Renal pelvis (tissue), 4 donors: ENCODE results near the gene ITPKB. TPM values are rescaled to one million over a fixed set of nuclear protein-coding genes. Genes with fewer than 3 reads are reported as not detected.
"Not testable (repeated sequence)": the region's sequence is repeated elsewhere in the genome, so short reads cannot be mapped to it uniquely, and the experiment has no call there.

Source experiments
- DNase-seq: peaks from one replicate; pipeline ENCODE4 v3.0.0-alpha.2; 2013
- polyA plus RNA-seq, 3 donors: library from polyadenylated mRNA; unstranded; fragments of 120-200 nt; gene quantifications; one replicate each; pipeline ENCODE4 v1.2.1, GENCODE V29; 2013; ENCODE audit not compliant: insufficient read length in 3 of 3

Gene ITPKB
- polyA plus RNA-seq, 3 donors: 23.8 to 25.5 (median 25.0) TPM

DNA sequence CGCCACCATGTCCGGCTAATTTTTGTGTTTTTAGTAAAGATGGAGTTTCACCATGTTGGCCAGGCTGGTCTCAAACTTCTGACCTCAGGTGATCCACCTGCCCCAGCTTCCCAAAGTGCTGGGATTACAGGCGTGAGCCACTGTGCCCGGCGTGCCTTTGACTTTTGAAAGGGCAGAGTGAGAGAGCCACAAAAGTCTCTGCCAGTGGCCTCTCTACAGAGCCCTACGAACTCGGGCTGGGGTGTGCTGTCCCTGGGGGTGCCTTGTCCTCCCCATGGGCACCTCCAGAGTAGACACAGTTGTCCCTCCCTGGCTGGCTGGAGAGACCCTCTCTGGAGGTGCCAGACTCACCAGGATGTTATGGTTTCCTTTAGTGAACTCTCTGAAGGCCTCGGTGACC, 99.9 kb downstream of the ITPKB start:
- DNase-seq: not testable (repeated sequence)

- DNase-seq: no peak
Observed at GRCh38 chr1:226638608-226639007, 100.5 kb downstream of the ITPKB start.

DNA sequence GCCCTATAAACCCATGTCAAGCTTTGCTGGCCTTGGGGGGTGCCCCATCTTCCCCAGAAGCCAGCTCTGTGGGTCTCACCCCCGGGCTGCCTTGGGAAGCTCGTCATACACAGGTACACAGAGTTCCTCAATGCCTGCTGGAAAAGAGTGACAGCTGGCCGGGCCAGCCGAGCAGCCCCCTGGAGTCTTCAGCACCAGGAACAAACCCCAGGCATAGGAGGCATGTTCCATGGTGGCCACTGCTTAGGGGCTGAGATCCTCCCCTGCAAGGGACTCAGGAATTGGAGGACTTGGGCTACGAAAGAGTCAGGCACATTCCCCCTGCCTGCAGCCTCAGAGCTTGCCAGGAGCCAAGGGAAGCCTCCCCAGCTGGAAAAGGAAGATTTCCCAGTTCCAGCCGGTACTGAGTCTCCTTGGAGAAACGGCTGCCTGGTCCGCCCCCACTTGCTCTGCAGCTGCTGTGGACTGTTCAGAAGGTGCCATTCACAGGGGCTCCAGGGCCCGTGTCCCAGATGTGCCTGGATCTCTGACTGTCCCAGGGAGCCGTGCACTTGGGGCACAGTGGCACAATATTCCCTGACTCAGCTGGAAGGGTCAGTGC, 101.0 kb downstream of the ITPKB start:
- DNase-seq: no peak

DNA sequence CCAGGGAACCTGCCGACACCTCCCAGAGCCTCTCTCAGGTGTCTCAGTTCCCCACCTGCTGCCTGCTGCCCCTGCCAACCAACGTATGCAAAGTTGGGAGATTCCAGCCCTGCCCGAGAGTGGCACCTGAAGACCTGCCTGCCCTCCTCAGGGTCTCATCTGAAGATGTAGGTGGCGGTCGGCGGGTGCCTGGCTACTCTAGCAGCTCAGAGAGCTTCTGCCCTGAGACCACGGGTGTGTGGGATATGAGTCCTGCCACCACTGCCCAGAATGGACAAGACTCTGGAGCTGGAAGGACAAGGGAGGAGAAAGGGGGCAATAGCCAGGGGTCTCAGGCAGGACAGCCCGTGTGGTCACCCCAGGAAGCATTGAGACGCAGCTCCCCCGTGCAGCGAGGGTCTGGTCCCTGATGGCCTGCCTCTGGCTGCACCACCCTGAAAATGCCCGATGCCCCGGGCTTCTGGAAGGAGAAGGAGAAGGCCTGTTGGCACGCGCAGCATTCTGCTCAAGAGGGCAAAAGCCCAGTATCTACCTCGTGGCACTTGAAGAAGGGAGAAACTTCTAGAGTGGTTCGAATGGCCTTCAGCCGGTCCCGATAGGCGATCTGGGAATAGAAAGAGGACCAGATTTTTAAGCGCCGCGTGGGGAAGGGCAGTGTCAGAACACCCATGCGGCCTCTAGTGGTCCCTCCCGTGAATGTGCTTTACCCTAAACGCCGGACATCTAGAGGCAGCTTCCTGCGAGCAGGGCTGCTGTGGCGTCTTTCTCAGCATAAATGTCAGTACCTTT, 101.7 kb downstream of the ITPKB start:
- DNase-seq: no peak

- no peak for DNase-seq
Observed at GRCh38 chr1:226636847-226637096, 102.3 kb downstream of the ITPKB start.

DNA sequence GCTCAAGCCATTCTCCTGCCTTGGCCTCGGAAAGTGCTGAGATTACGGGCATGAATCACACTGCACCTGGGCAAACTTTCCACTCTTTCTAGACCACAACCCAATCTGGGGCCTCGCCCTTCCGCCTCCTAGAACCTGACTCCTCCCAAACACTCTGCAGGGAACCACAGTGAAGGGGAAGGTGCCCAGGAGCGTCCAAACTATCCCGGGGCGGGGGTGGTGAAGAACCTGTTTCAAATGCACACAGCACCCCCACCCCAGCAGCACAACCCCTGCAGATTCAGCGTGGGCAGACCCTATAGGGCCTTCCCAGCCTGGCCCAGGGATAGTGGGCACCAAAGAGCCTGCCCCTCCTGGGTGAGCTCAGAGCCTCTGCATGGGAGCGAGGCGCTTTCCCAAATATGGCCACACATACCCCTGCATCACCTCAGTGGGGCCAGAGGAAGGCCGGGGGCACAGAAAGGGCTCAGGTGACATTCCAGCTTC, 103.6 kb downstream of the ITPKB start:
- DNase-seq: no peak

- DNase-seq: no peak
Observed at GRCh38 chr1:226634611-226635246, 104.4 kb downstream of the ITPKB start.

- DNase-seq: no peak
Observed at GRCh38 chr1:226634166-226634588, 104.9 kb downstream of the ITPKB start.

GRCh38 chr1:226633541-226634165, 105.4 kb downstream of the ITPKB start:
- no peak for DNase-seq

DNA sequence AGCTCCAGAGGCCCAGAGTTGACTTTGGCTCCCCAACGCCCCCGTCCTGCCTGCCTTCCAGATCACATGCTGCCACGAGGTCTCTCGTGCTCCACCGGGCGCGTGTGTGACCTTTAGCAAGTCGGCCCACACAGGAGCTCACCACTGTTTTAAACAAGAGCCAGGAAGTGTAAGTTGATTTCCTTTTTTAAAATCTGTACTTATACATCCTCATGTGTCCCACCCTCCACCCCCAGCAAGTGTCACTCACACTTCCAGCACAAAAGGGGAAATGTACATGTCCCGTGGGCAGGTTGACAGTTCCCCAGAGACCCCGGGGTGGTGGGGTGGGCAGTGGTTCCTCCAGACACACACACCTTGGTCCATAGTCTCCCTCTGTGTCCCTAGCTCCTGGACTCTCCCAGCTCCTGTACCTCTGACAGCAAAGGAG, 106.1 kb downstream of the ITPKB start:
- DNase-seq: no peak

- DNase-seq: no peak
Observed at GRCh38 chr1:226632169-226632879, 106.8 kb downstream of the ITPKB start.

DNA sequence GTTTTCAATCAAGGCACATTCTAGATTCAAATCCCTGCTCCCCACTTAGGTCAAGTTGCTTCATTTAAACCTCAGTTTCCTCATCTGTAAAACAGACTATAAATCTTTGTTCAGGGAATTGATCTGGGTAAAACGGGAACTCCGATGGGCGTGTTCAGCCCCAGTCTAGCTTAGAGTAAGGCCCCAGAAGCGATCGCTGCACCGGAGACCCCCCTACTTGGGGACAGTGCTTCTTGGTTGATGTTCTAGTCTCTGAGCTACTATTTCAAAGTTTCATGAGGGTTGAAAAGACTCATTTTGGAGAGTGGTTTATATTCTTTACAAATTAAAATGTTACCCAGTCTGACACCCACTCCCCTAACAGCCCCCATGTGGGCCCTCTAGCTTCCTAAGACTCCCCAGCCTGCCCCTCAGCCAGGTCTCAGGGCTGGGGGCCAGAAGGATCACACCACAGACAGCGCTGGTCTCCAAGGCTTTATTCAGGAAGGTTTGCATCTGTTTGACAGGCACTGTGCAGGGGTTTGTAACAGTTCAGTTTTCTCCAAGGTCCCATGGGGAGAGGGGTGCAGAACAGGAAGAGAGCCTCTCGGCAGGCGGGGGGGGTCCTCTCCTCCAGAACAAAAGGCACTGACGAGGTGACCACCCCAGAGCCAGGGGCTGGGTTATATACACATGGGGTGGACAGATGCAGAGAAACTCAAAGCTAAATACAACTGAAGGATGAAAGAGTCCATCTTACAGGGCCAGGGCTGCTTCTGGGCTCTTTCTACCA, 107.7 kb downstream of the ITPKB start:
- no peak for DNase-seq

DNA sequence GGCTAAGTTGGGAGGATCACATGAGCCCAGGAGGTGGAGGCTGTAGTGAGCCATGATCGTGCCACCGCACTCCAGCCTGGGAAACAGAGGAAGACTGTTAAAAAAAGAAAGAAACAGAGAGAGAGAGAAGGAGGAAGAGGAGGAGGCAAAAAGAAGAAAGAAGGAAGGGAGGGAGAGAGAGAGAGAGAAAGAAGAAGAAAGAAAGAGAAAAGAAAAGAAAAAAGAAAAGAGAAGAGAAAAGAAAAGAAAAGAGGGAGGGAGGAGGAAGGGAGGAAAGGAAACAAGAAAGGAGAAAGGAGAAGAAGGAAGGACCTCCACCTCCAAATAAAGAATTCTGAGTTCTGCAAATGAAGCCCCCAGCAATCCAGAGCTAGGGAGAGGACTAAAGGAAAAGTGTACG, 108.5 kb downstream of the ITPKB start:
- no peak for DNase-seq

DNA sequence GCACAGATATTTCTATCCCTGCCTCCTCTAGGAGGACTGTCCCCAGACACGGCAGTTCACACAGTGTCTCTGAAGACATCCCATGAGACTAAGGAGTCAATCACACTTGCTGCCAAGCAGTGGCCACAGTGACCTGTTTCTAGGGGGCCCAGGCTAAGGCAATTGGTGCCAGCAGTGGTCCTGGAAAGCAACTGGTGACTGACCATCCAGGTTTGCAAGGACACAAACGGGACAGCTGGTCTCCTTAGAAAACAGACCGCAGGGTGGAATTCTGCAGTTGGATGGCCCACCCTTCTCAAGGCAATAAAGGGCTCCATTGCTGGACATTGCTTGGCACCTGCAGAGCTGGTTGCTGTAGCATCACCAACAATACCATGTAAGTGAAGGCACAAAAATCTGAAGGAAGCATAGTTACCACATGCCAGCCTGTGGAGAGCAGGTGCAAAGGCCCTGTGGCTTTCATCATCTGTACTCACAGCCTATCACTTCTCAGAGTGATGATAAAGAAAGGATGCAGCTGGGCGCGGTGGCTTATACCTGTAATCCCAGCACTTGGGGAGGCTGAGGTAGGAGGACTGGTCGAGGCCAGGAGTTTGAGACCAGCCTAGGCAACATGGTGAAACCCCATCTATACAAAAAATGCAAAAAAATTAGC, 109.1 kb downstream of the ITPKB start:
- DNase-seq: no peak

DNA sequence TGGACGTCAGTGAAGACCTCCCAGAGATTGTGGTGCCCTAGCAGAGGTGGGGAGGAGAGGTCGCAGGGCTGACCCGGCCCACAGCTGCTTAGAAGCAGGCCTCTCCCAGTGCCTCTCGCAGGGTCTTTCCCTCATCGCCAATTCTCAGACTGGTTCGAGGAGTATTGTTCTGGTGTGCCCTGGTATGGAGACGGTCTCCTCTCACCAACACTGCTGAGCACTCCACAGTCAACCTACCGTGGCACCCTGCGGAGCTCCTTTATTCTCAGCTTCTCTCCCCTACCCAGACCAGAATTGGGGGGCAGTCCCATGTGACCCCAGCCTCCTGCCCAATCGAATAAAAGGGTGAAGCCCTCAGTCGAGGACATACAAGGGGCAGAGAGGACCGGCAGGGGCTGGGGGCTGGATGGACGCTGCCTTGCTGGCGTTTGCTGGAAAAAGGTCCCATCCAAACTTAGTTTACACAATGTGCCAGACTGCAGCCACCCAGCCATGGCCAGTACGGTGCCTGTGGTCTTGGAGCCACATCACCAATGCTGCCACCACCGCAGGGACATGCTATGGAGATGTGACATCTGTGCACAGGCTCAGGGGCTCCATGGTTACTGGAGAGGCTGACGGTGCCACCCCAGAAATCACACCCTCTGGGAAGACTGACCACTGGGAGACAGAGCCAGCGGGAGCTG, 109.7 kb downstream of the ITPKB start:
- no peak for DNase-seq

GRCh38 chr1:226628612-226629155, 110.4 kb downstream of the ITPKB start:
- DNase-seq: no peak

DNA sequence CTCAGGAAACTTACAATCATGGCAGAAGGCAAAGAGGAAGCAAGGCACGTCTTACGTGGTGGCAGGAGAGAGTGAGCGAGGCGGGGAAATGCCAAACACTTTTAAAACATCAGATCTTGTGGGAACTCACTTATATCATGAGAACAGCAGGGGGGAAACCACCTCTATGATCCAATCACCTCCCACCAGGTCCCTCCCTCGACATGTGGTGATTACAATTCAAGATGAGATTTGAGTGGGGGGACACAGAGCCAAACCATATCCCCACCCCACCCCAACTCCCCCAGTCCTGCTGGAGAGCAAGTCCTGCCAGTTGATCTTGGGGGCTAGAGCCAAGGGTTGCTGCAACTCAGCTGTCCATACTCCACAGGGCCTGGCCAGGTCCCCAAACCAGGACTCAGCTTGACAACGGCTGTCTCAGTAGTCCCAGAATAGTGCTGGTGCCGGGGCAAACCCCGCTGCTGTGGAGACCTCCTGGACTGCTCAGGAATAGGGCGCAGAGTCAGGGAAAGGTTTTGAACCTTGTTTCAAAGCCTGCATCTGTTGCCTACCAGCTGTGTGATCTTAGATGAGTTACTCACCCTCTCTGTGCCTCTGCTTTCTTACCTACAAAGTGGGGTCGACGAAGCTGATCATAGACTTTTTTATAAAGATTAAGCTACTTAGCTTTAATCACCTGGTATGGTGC, 111.0 kb downstream of the ITPKB start:
- DNase-seq: no peak

- DNase-seq: no peak
Observed at GRCh38 chr1:226627050-226627755, 111.9 kb downstream of the ITPKB start.

GRCh38 chr1:226626577-226626956, 112.5 kb downstream of the ITPKB start:
- DNase-seq: no peak
